HEK293T (cell line): Measurements from ENCODE around the gene URB1.

Source experiments
- ARNT ChIP-seq: fragments of 450-650 bp; IDR thresholded peaks from 2 replicates; pipeline ENCODE4 v1.6.1; 2017; ENCODE audit warnings: mild to moderate bottlenecking
- BHLHE40 ChIP-seq: fragments of 450-650 bp; IDR thresholded peaks from 2 replicates; pipeline ENCODE4 v1.6.1; 2016; ENCODE audit warnings: mild to moderate bottlenecking, moderate library complexity, borderline replicate concordance
- ELF4 ChIP-seq: fragments of 450-650 bp; IDR thresholded peaks from 2 replicates; pipeline ENCODE4 v1.6.1; 2017; ENCODE audit warnings: antibody characterized with exemption
- FOXA1 ChIP-seq: fragments of 450-650 bp; IDR thresholded peaks from 2 replicates; pipeline ENCODE4 v1.6.1; 2016; ENCODE audit warnings: mild to moderate bottlenecking
- FOXK2 ChIP-seq: fragments of 450-650 bp; IDR thresholded peaks from 2 replicates; pipeline ENCODE4 v1.6.1; 2016; ENCODE audit warnings: mild to moderate bottlenecking
- FOXM1 ChIP-seq: fragments of 450-650 bp; IDR thresholded peaks from 2 replicates; pipeline ENCODE4 v1.6.1; 2017; ENCODE audit warnings: mild to moderate bottlenecking, borderline replicate concordance
- HDGF ChIP-seq: fragments of 450-650 bp; IDR thresholded peaks from 2 replicates; pipeline ENCODE4 v1.6.1; 2017; ENCODE audit warnings: antibody characterized with exemption, borderline replicate concordance
- LEF1 ChIP-seq: fragments of 450-650 bp; IDR thresholded peaks from 2 replicates; pipeline ENCODE4 v1.6.1; 2017; ENCODE audit warnings: mild to moderate bottlenecking, borderline replicate concordance
- SP1 ChIP-seq: fragments of 450-650 bp; IDR thresholded peaks from 2 replicates; pipeline ENCODE4 v1.6.1; 2017
- TARDBP ChIP-seq: fragments of 450-650 bp; IDR thresholded peaks from 2 replicates; pipeline ENCODE4 v1.6.1; 2016
- ZNF384 ChIP-seq: fragments of 450-650 bp; IDR thresholded peaks from 2 replicates; pipeline ENCODE4 v1.6.1; 2016
- TF ChIP-seq, protein P1 (sequence below): fragments of 450-650 bp; IDR thresholded peaks from 2 replicates; pipeline ENCODE4 v1.6.1; 2016

- TF ChIP-seq HDGF = no peak
- TF ChIP-seq, protein P1, sequence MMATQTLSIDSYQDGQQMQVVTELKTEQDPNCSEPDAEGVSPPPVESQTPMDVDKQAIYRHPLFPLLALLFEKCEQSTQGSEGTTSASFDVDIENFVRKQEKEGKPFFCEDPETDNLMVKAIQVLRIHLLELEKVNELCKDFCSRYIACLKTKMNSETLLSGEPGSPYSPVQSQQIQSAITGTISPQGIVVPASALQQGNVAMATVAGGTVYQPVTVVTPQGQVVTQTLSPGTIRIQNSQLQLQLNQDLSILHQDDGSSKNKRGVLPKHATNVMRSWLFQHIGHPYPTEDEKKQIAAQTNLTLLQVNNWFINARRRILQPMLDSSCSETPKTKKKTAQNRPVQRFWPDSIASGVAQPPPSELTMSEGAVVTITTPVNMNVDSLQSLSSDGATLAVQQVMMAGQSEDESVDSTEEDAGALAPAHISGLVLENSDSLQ = no peak
- TF ChIP-seq SP1 = no peak
- TF ChIP-seq FOXM1 = no peak
- TF ChIP-seq ZNF384 = no peak
- no peak for TF ChIP-seq FOXA1
- TF ChIP-seq LEF1 = no peak
- no peak for TF ChIP-seq ARNT
- no peak for TF ChIP-seq ELF4
- TF ChIP-seq TARDBP = no peak
- no peak for TF ChIP-seq FOXK2
- no peak for TF ChIP-seq BHLHE40
These were observed 93.1 kb downstream of the URB1 start for GRCh38 chr21:32299695-32300094.
